Karpas-422 (cell line): Measurements from ENCODE around the gene CORO7. TPM values are rescaled to one million over a fixed set of nuclear protein-coding genes. Genes with fewer than 3 reads are reported as not detected.

ENCODE experiments used
- DNase-seq: peaks from one replicate; pipeline ENCODE4 v3.0.0-alpha.2; 2015
- H2AFZ ChIP-seq: fragments of 200-600 bp; sonication (generic); 2 replicates; pipeline ENCODE4 v1.6.1; 2014; ENCODE audit warnings: antibody characterized with exemption, low read length, mixed read lengths
- H3K27ac ChIP-seq: fragments of 200-600 bp; sonication (generic); 2 replicates; pipeline ENCODE4 v1.5.1; 2014; ENCODE audit warnings: mild to moderate bottlenecking, low read length, moderate library complexity
- H3K27me3 ChIP-seq: fragments of 200-600 bp; sonication (generic); 2 replicates; pipeline ENCODE4 v1.6.1; 2014; ENCODE audit warnings: low read length, mixed read lengths
- H3K36me3 ChIP-seq: fragments of 200-600 bp; sonication (generic); 2 replicates; pipeline ENCODE4 v1.6.1; 2014; ENCODE audit warnings: low read length, mixed read lengths; ENCODE audit not compliant: insufficient read depth
- H3K4me1 ChIP-seq: fragments of 200-600 bp; sonication (generic); 2 replicates; pipeline ENCODE4 v1.6.1; 2014; ENCODE audit warnings: mild to moderate bottlenecking, low read length, mixed read lengths
- H3K4me2 ChIP-seq: fragments of 200-600 bp; sonication (generic); 2 replicates; pipeline ENCODE4 v1.6.1; 2014; ENCODE audit warnings: low read length, low read depth, mild to moderate bottlenecking; ENCODE audit not compliant: poor library complexity, severe bottlenecking
- H3K4me3 ChIP-seq: fragments of 200-600 bp; sonication (generic); 2 replicates; pipeline ENCODE4 v1.5.1; 2014; ENCODE audit warnings: mild to moderate bottlenecking, antibody characterized with exemption, low read length, mixed read lengths
- H3K79me2 ChIP-seq: fragments of 200-600 bp; sonication (generic); 2 replicates; pipeline ENCODE4 v1.6.1; 2014; ENCODE audit warnings: mild to moderate bottlenecking, low read length, mixed read lengths
- H3K9ac ChIP-seq: fragments of 200-600 bp; sonication (generic); 2 replicates; pipeline ENCODE4 v1.6.0; 2014; ENCODE audit warnings: low read length
- H3K9me2 ChIP-seq: fragments of 200-600 bp; sonication (generic), shearing (Covaris generic); replicated peaks from 2 replicates; pipeline ENCODE4 v1.6.0; 2014; ENCODE audit warnings: mild to moderate bottlenecking, low read length, moderate library complexity; ENCODE audit not compliant: insufficient read depth
- H3K9me3 ChIP-seq: fragments of 300-700, 200-600 bp; sonication (generic); 2 replicates; pipeline ENCODE4 v1.6.1; 2014; ENCODE audit warnings: low read length, mixed read lengths
- H4K20me1 ChIP-seq: fragments of 200-600 bp; sonication (generic); 2 replicates; pipeline ENCODE4 v1.6.1; 2014; ENCODE audit warnings: mild to moderate bottlenecking, antibody characterized with exemption, low read length, low read depth; ENCODE audit not compliant: insufficient read depth
- total RNA-seq: library from RNA; depleted of rRNA; stranded (reverse); fragments of >200 nt; shearing (Covaris generic); gene quantifications from 2 replicates; pipeline ENCODE4 v1.2.3, GENCODE V29; 2014; ENCODE audit warnings: low replicate concordance

Gene CORO7
- total RNA-seq, 1 experiment from 2014 or later: 46.2 TPM

DNA sequence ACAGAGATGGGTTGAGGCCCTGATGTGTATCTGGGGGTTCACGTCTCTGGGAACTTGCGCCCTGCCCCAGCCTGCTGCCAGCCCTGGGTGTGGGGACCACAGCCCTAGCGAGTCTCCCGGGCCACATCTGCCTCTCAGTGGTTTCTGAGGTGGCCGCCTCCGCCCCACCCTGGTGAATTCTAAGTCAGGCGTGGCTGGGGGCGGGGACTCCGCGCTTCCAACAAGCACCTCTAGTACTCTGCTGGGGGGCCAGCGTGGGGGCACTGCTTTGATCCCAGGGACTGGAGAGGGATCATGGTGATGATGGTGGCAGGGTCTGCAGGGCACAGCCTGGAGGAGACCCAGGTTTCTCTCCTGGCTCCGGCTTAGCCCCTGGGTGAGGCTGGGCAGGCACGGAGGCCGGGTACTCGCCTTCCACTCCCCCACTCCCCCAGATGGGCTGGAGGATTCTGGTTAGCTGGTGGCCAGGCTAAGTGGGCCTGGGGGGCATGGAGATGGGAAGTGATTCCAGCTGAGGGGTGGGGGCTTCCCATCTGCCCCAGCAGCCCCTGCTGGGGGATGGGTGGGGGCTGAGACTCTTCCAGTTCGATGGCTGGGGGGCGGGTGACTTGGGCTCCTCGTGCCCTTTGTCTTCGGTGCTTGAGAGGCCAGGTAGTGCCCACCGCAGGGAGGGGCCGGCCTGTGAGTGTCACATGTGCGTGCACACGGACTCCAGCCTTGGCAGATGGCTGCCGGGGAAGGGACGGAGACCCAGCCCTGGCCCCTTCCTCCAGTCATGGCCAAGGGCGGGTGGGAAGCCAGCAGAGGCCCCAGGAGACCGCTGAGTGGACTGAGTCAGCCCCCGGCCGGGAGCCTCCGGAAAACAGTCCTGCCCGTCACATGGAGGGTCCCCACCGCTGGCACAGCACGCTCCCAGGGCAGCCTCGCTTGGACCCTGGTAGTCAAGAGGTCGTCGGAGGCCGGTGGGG lies 96.7 kb downstream of the CORO7 start:
- Histone ChIP-seq H2AFZ (no peak overlapping the region), H3K9ac (no peak overlapping the region), H3K9me2 (no peaks in the 10 kb centered on the region), H3K27ac (no peak overlapping the region), H3K27me3 (no peaks in the 10 kb centered on the region), H3K36me3 (no peaks in the 10 kb centered on the region), H3K4me1 (peaks cover 12% of the 10 kb centered on the region), H3K4me3 (no peak overlapping the region), H4K20me1 (no peaks in the 10 kb centered on the region), H3K79me2 (no peaks in the 10 kb centered on the region), H3K4me2 (no peak overlapping the region), H3K9me3 (no peaks in the 10 kb centered on the region)
- peak; percentile 70 for DNase-seq

DNA sequence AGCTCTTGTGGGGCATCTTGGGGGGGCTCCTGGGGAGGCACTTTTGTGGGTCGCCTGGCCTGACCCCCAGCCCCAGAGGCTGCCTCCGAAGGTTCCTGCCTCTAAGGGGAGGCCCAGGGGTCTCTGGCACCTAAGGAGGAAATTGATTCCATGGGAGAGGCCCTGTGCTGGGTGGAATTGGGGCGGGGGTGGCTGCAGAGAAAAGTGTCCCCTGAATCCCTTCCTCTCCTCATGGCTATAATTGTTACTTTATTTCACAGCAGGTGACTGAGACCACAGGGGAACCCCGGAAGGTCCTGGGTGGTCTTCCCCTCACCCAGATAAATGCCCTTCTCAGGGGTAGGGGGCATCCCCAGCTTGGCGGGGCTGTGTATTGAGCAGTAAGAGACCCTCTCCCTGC lies 97.4 kb downstream of the CORO7 start:
- no peak overlapping the region for H3K9ac ChIP-seq
- H3K79me2 ChIP-seq: no peaks in the 10 kb centered on the region
- no peaks in the 10 kb centered on the region for H4K20me1 ChIP-seq

DNA sequence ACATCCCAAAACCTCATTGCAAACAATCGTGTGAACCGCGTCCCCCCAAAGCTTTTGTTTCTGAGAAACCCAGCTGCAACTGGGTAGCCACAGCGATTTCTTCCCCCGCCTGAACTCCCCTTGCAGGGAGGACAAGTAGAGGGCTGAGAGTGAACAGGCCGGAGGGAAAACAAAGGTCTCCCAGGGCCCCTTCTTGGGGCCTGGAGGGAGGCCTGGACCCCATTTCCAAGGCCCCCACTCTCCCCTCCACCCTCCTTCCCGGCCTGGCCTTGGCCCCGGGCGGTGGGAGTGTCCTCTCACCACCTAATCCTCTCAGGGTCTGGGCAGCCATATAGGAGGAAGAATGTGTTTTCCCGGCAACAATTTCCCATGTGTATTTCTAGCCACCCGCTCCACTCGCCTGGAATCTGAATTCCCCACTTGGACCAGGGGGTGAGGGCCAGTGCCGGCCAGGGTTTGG lies 97.9 kb downstream of the CORO7 start:
- H3K9me3 ChIP-seq: no peaks in the 10 kb centered on the region
- H3K27ac ChIP-seq: no peak overlapping the region
- H3K4me2 ChIP-seq: no peak overlapping the region
- H3K36me3 ChIP-seq: no peaks in the 10 kb centered on the region
- peak; percentile 39 for DNase-seq
- H2AFZ ChIP-seq: no peak overlapping the region
- H4K20me1 ChIP-seq: no peaks in the 10 kb centered on the region
- peaks cover 3% of the 10 kb centered on the region; the same call in 1 of the 2 replicates for H3K27me3 ChIP-seq
- no peaks in the 10 kb centered on the region for H3K79me2 ChIP-seq
- H3K4me1 ChIP-seq: peaks cover 12% of the 10 kb centered on the region
- H3K9ac ChIP-seq: no peak overlapping the region
- H3K4me3 ChIP-seq: no peak overlapping the region
- H3K9me2 ChIP-seq: no peaks in the 10 kb centered on the region

More for the DNA sequence above, 97.4 kb downstream of the CORO7 start:
- Histone ChIP-seq H3K4me2 (no peak overlapping the region), H3K27ac (no peak overlapping the region), H3K4me3 (no peak overlapping the region), H3K9me3 (no peaks in the 10 kb centered on the region), H2AFZ (no peak overlapping the region), H3K9me2 (no peaks in the 10 kb centered on the region), H3K4me1 (peaks cover 12% of the 10 kb centered on the region), H3K36me3 (no peaks in the 10 kb centered on the region), H3K27me3 (peaks cover 3% of the 10 kb centered on the region; the same call in 1 of the 2 replicates)
- no peak for DNase-seq

DNA sequence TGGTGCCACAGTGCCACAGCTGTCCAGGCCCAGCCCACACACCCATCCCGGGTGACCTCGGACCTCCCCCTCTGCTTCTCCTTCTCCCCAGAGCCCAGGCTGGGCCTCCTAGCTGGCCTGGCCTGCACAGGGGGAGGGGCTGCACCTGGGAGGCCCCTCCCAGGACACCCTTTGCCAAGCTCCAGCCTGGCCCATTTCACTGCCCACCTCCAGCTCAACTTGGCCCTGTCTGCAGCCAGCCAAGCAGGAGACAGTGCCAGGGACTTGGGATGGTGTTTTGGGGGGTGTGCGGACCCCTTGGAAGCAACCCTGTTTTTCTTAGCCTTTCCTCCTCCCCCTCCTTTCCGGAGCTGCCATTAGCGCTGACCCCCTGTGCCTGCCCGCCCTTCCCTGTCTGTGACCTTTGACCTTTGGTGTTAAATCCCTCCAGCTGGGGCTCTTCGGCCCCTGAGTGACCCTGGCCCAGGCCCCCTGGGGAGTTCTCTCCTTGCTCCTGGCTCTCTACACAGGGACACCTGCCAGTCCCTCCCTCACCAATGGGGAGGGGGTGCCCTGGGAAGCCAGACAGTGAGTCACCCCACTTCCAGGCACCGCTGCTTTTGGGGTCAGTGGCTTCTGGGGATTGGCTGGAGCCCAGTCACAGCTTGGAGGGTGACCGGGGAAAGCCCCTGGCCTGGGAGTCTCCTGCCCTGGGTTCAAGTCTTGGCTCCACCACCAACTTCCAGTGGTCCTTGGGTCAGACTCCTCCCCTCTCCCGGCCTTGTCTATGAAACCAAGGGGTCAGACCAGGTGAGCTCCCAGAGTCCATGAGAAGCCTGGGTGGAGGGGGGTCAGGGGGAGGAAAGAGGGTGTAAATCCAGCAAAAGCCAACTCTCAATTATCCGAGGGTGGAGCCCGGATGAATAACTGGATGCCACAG lies 98.6 kb downstream of the CORO7 start:
- H2AFZ ChIP-seq: no peak overlapping the region
- peaks cover 12% of the 10 kb centered on the region for H3K4me1 ChIP-seq
- H4K20me1 ChIP-seq: no peaks in the 10 kb centered on the region
- H3K9me2 ChIP-seq: no peaks in the 10 kb centered on the region
- H3K4me3 ChIP-seq: no peak overlapping the region
- no peaks in the 10 kb centered on the region for H3K9me3 ChIP-seq
- no peaks in the 10 kb centered on the region for H3K79me2 ChIP-seq
- no peak overlapping the region for H3K27ac ChIP-seq
- no peak for DNase-seq
- H3K4me2 ChIP-seq: no peak overlapping the region
- no peak overlapping the region for H3K9ac ChIP-seq
- peaks cover 3% of the 10 kb centered on the region; the same call in 1 of the 2 replicates for H3K27me3 ChIP-seq
- H3K36me3 ChIP-seq: no peaks in the 10 kb centered on the region

DNA sequence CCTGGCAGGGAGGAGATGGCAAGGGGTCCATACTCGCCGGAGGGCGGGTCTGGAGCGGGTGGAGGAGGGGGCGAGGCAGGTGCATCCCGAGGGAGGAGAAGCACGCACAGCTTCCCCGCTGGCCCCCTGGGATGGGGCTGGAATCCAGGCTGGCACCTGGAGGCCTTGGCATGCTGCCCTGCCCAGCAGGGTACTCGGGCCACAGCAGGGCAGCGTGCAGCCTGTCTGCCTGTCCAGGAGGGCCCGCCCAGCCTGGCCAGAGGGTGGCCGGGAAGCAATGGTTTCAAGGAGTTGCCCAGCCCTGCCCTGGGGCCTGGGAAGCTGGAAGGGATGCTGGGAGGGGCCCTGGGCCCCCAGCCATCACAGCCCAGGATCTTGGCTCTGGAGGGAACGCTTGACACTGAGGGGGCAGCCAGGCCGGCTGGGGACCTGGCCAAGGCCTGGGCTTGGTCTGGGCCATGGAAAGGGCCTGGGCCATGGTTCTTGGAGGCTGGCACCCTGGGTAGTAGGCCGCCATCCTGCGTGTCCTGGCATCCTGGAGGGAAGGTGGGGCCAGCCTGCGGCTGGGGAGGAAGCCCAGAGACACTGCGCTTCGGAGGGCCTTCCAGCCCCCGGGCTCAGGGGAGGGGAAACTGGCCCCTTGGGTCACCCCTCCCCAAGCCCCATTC lies 99.4 kb downstream of the CORO7 start:
- H3K79me2 ChIP-seq: no peaks in the 10 kb centered on the region
- no peak overlapping the region for H3K9ac ChIP-seq
- peaks cover 3% of the 10 kb centered on the region; the same call in 1 of the 2 replicates for H3K27me3 ChIP-seq
- peaks cover 12% of the 10 kb centered on the region for H3K4me1 ChIP-seq
- no peaks in the 10 kb centered on the region for H3K9me3 ChIP-seq
- peak overlapping the region; percentile 41 for H3K4me2 ChIP-seq
- no peaks in the 10 kb centered on the region for H3K9me2 ChIP-seq
- no peak overlapping the region for H2AFZ ChIP-seq
- no peaks in the 10 kb centered on the region for H4K20me1 ChIP-seq
- no peak overlapping the region; the same call in 1 of the 2 replicates for H3K4me3 ChIP-seq
- no peak overlapping the region for H3K27ac ChIP-seq
- H3K36me3 ChIP-seq: no peaks in the 10 kb centered on the region
- DNase-seq: no peak

DNA sequence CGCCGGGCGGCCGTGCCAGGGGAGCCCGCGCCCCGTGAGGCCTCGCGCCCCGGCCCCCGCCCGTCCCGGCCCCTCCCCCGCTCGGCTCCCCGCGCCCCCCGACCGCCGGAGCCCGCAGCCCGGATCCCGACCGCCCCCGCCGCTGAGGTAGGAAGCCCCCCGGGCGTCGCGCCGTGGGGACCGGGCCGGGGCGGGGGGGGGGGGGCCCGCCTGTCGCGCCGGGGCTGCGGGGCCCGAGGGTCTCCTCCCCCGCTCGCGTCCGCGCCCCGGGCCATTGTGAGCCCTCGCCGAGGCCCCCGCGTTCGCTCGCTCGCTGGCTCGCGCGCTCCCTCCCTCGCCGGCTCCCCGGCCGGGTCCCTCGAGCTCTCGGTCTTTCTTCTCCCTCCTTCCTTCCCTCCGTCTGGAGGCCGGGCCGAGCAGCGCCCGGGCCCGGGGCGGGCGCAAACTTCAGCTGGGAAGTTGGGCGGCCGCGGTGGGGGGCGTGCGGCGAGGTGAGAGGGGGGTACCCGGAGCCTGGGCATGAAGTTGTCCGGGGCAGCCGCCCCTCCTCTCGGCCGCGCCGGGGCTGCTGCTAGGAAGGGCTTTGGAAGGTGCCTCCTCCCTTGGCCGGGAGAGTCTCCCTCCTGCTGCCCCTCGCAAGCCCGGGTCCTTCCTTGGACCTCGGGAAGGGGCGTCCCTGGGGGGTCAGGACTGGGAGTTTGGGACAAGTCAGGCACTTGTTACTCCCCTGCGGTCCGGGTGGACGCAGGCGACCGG lies 100.1 kb downstream of the CORO7 start:
- Histone ChIP-seq H4K20me1 (no peaks in the 10 kb centered on the region), H3K9me2 (no peaks in the 10 kb centered on the region), H3K79me2 (no peaks in the 10 kb centered on the region), H3K9me3 (no peaks in the 10 kb centered on the region), H3K36me3 (no peaks in the 10 kb centered on the region), H3K4me3 (no peak overlapping the region; the same call in 1 of the 2 replicates), H3K4me1 (peaks cover 12% of the 10 kb centered on the region), H3K4me2 (peak overlapping the region; percentile 41), H3K27ac (no peak overlapping the region), H3K27me3 (peaks cover 3% of the 10 kb centered on the region; the same call in 1 of the 2 replicates), H3K9ac (peak overlapping the region; percentile 27; the same call in 1 of the 2 replicates), H2AFZ (no peak overlapping the region)
- DNase-seq: peak; percentile 65
